GM21515 (cell line): ENCODE results near the gene MOGAT2.
"Not testable (repeated sequence)": the region's sequence is repeated elsewhere in the genome, so short reads cannot be mapped to it uniquely, and the experiment has no call there.

Experiments
- ATAC-seq: cut with Tn5 transposase; IDR thresholded peaks from one replicate; pipeline ENCODE4 v1.9.1; 2021; ENCODE audit not compliant: unreplicated experiment

Gene MOGAT2

DNA sequence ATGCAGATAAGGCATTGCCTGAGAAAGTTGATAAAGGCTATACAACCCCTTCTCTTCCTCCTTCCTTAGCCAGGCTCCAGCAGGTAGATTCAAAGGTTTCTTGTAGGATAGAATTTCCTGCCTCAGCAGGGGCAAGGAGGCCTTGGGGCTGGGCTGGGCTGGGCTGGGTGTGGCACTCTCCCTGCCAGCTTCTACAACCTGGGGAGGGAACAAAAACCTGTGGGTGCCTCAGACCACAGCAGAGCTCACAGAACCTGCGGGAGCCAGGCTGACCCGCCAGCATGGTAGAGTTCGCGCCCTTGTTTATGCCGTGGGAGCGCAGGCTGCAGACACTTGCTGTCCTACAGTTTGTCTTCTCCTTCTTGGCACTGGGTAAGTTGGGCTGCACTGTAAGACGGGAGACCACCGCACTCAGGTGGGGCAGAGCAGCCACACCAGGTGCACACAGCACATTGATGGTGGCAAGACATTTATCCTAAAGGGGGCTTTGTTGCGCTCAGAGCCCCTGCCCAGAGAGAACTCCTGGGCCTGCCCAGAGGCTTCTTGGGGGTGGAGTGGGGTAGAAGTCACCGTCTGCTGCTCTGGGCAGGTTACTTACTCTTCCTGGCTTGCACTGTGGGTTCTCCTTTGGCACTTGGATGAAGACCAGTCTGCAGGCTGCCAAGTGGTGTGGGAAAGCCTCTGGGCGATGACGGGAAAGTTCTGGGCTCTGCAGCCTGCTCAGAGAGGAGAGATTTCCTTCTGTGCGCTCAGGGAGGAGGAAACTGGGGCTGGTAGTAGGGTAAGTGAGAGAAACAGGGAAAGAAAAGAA lies at the start of gene MOGAT2:
Gene MOGAT2, plus strand, starts transcription at position 231 of the 811 bp plus-strand sequence. Its CDS starts 51 bp downstream, at position 282.
- ATAC-seq, result no peak

DNA sequence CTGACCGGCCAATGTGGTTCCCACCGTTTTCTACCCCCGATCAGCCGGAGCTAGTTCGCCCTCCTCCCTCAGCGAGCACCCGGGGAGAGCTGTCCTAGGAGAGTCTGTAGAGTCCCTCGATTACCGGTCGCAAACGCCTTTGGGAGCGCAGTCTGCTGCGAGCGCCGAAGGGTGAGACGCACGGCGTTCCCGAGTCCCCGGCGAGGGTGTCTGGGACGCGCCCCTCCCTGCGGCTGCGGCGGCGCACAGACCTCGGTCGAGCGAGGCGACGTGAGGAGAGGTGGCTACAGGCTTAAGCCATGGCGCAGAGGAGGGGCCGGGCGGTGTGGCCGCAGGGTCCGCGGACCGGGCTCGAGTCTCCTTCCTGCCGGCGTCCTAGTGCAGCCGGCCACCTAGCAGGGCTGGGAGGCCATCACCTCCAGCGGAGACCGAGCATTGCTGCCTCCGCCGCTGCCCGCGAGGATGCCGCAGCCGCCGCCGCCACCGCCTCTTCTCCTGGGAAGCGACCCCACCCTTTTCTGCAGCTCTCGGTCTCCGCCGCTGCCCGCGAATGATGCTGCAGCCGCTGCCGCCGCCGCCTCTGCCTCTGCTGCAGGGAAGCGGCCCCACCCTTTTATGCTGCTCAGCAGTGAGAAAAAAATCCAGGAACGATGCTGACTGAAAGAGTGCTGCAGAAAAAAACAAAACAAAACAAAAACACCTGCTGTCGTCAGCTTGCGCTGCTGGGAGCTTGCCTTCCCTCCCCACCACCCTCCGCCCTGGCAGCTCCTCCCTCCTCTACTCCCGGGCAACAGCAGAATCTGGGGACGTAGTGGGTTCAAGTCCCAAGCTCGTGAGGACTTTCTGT lies 49.0 kb upstream of the MOGAT2 start, which contains the start of gene MAP6:
Gene MAP6, minus strand, starts transcription at position 588 of the 847 bp plus-strand sequence. CDS start 669 bp downstream, outside the sequence.
- ATAC-seq, result no peak

DNA sequence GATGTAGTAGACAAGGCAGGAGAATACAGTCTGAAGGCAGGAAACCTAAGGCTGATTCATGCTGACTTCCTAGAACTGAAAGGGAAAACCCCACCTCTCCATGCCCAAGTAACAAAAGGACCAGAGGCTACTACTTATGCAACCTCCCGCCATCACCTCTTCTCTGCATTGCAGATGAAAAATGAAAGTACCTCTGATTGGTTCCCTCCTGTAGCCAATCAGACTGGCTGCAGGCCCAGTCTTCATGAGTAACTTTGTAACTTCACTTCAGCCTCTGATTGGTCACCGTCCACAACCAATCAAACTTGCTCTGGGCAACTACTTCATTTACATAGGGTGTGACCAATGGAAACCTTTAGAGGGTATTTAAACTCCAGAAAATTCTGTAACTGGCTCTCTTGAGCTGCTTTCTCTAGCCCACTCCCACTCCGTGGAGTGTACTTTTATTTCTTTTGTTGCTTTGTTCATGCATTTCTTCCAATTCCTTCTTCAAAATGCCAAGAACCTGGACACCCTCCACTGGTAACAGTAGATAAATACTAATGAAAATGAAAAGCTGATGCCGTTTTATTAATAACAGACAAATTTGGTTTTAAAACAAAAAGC lies 43.6 kb upstream of the MOGAT2 start:
- no peak for ATAC-seq

DNA sequence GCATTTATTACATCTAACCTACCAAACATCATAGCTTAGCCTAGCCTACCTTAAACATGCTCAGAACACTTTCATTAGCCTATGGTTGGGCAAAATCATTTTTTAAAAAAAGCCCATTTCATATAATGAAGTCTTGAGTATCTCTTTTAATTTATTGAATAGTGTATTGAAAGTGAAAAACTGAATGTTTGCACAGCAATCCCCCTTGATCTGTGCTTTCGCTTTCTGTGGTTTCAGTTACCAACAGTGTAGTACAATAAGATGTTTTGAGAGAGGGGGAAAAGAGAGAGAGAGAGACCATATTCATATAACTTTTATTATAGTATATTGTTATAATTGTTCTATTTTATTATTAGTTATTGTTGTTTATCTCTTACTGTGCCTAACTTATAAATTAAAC lies 40.4 kb upstream of the MOGAT2 start:
- ATAC-seq, result no peak

DNA sequence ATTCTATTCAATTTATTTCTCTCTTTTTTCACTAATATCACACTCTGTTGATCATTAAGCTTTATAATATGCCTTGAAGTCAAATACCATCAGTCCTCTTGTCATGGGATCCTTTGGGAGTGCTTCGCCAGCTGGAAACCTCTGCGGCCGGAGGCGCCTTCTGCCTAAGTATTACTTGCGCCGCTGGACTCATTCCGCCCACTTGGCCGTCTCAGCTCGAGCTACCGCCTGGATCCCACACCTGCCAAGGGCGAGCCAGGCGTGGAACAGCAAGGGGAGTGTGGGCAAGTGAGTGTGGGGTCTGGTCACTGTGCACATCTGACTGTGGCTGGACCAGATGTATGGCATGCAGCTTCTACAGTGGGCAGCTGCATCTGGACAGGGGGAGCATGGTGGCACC lies 39.7 kb upstream of the MOGAT2 start:
- ATAC-seq, result no peak

DNA sequence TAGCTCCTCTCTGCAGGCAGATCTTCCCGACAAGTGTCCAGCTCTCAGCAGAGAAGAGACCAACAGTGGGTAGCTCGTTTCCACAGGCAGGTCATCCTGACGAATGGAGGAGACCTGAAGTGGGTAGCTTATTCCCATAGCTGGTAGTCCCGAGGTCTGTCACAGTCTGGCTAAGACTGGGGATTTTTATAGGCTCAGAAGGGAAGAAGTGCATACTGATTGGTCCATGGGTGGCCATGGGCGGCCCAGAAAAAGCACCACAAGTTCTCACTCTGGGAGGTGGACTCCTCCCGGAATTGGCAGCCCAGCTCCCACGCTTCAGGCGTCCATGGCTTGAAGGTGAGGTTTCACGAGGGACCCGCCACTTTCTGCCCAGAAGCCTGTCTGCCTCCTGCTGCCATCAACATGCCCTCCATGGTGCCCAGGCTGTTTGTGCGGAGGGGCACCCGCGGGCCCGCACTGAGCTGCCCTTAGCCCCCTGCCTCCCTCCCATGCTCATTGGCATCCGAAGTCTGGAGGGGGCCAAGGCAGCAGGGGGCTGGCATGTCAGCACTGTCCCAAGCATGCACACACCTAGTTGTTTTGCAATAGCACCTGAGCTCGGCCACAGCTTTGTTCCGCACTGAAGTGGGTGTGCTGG lies 38.9 kb upstream of the MOGAT2 start:
- no peak for ATAC-seq

DNA sequence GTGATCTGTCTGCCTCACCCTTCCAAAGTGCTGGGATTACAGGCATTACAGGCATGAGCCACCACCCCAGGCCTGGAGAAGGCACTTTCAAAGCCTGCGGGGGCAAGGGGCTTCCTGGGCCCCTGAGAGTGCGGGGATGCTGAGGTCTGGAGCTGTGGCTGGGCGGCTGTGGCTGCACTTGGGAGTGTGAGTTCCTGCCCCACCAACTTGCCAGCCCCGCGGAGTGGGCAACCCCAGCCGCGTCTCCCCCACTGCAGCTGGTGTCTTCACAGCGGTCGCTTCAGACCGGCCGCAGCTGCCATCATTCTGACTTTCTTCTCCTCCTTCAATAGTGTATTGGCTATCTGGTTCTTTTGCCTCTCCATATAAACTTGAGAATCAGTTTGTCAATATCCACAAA lies 38.1 kb upstream of the MOGAT2 start:
- no peak for ATAC-seq

DNA sequence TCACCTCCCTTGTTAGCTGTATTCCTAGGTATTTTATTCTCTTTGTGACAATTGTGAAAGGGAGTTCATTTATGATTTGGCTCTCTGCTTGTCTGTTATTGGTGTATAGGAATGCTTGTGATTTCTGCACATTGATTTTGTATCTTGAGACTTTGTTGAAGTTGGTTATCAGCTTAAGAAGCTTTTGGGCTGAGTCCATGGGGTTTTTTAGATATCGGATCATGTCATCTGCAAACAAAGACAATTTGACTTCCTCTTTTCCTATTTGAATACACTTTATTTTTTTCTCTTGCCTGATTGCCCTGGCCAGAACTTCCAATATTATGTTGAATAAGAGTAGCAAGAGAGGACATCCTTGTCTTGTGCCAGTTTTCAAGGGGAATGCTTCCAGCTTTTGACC lies 33.8 kb upstream of the MOGAT2 start:
- not testable (repeated sequence) for ATAC-seq

DNA sequence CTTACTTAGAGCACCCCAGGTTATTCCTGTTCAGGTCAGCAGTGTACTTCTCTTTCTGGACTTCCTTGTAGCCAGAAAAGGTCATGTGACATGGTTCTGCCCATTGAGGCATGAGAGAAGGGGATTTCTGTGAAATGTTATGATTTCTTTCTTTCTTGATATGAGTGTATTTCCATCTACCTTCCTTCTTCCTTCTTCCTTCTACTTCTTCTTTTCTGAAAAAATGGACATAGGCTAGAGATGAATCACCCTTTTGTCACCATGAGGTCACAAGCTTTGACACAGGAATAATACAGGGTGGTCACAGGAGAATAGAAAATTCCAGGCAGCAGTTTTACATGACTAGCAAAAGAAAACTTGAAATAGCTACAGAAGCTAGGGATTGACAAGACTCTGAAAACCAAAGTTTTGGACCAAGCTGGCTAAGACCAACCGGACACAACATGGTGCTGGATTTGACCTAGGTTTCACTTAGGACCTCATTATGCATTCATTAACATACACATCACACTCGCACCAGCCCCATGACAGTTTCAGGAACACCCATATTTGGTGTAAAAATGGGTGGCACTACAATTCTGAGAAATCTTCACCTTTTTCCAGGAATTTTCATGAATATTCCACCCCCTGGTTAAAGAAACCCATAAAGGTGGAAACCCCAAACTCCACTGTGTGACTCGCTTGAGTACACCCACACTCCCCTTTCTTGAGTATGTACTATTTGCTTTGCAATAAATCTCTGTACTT lies 27.6 kb upstream of the MOGAT2 start:
- peak; percentile 69 for ATAC-seq

DNA sequence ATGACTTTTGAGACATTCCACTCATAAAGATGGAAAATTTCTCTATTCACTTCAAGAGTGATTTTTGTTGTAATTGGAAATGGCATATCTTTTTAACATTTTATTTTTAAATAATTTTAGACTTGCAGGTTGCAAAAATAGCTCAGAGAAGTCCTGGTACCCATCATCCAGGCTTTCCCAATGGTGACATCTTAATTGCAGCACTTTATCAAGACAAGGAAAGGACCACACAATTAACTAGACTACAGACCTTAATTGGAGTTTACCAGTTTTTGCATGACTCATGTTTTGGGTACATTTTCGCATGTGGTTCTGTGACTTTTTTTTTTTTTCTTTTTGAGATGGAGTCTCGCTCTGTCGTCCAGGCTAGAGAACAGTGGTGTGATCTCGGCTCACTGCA lies 25.8 kb upstream of the MOGAT2 start:
- no peak for ATAC-seq

DNA sequence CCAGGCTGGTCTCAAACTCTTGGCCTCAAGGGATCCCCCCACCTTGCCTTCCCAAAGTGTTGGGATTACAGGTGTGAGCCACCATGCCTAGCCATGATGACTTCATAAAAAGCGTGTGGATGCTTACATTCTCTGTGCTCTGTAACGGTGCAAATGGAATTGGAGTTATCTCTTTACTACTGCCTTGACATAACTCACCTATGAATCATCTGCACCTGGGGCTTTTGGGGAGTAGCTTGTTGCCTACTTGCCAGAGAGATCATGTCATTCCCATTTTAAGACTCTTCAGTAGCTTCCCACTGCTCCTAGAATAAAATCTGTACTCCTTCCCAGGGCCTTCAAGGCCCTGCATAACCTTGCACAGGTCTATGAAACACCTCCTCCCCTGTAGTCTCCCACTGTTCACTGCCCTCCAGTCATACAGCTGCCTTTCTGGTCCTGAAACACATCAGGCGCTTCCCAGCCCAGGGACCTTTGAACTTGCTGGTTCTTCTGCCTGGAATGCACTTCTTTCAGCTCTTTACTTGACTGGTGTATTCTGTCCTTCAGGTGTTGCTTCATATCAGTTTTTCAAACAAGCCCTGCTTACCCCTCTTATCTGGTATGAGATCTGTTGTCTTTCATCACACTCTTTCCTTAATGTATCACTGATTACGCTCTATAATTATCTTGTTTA lies 19.6 kb upstream of the MOGAT2 start:
- ATAC-seq, result no peak

DNA sequence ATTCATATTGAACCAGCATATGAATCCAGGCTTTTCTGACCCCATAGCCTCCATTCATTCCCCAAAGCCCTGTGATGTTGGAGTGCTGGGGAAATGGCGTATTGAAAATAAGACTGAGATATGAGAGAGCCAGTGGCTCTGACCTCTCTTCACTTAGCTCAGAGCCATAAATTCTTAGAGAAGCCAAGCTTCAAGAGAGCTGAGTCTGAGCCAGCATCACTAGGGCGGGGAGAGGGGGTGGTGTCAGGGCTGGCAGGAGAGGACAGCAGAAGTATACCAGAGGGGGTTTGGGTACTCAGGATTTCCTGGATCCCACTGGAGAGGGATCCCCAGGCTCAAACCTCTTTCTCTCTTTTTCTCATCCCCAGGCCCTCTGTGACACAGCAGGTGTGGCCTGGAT lies 16.7 kb upstream of the MOGAT2 start:
- no peak for ATAC-seq

DNA sequence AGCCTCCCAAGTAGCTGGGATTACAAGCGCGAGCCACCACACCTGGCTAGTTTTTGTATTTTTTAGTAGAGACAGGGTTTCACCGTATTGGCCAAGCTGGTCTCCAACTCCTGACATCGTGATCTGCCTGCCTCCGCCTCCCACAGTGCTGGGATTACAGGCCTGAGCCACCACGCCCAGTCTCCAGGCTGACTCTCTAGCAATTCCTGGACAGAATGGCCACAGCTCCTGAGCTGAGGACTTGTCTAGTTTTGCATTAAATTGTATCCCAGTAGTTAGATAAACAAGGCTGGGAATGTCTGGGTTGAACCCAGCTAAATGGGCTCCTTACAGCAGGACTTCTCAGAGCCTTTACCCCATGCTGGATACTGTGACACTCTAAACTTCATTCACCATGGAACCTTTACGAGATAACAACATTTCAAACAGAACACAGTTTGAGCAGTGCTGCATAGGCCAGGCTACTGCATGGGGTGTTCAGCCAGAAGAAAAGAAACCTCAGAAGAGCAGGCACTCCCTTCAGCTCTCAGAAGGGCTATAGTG lies 13.9 kb upstream of the MOGAT2 start:
- ATAC-seq, result no peak

DNA sequence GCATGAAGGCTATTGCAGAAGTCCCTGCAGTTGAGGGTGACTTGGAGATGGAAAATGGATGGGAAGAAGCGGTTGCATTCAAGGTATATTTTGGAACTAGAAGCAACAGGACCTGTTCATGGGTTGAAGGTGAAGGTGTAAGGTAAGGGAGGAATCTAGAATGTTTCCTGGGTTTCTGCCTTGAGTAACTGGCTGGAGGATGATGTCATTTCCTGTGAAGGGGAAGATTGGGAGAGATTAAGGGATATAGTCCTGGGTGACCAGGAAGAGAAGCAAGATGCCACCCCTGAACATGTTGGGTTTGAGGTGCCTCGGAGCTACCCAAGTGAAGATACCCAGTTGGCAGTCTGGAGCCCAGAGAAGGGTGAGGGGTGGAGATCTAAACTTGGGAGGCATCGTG lies 12.1 kb upstream of the MOGAT2 start:
- ATAC-seq, result no peak

DNA sequence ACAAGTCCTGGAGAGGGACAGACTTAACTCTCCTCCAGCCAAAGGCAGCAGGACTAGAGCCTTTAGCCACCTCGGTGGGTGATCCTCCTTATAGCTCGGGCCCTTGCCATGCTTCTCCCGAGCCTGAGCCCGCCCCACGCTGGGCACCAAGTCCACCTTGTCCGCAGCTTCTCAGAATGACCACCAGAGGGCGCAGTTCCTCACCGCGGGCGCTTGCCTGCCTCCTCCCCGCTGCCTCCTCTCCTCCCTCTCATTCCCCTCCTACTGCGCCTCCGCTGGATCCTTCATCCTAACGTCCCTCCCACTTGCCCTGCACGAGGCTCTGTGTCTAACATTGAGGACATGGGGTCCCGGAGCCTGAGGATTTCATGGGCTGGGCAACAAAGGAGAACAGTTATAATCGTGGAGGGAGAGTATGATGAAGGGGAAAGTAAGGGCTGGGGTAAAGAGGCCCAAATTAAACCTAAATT lies 11.3 kb upstream of the MOGAT2 start:
- ATAC-seq, result peak; percentile 55

DNA sequence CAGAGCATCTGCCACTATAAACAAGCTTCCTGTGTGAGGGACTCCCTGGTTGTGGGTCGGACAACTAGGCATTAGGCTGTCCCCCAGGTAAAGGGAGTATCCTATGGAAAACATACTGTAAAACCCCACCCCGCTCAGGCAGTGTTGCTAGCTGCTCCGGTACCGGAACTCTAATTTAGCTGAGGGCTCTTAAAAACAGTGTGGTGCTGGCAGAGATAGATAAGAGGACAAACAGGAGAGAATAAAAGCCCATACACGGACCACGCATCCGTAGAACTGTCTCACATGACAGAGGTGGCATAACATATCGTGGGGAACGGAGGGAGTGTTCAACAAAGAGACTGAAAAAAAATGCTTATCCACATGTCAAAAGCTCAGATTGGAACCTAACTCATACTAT lies 3.4 kb upstream of the MOGAT2 start:
- ATAC-seq, result no peak

DNA sequence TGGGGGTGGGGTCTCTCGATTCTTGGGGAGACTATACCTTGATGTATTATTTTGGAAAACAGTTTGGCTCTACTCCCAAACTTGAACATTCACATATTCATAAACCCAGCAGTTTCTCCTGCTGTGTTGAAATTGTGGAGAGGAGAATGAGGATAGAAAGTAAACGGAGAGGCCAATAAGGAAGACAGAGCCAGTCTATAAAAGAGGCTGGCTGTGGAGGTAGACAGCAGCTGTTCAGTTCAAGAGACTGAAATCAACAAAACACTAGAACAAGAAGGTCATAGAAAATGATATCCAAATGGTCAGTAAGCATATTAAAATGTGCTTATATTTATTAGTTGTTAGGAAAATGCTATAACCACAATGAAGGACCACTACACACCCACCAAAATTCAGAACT lies 1.9 kb upstream of the MOGAT2 start:
- ATAC-seq, result no peak

DNA sequence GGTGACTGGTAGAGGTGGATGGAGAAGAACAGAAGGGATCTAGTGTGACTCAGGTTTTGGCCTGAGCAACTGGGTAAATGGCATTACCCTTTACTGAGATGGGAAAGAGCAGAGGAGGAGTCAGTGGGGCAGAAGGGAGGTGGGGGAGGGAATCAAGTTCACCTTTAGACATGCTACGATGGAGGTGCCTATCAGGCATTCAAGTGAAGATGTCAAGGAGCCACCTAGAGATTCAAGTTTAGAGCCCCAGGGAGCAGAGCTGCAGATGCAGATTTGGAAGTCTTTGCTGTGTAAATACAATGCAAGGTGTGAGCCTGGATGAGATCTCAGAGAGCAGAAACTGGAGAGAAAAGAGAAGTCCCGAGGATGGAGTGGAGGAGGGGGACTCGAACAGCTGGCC lies 979 bp upstream of the MOGAT2 start:
- ATAC-seq, result no peak
